ENCODE data around the gene ENAH.
"Not testable (repeated sequence)": the region's sequence is repeated elsewhere in the genome, so short reads cannot be mapped to it uniquely, and the experiment has no call there.

The ENAH gene

DNA sequence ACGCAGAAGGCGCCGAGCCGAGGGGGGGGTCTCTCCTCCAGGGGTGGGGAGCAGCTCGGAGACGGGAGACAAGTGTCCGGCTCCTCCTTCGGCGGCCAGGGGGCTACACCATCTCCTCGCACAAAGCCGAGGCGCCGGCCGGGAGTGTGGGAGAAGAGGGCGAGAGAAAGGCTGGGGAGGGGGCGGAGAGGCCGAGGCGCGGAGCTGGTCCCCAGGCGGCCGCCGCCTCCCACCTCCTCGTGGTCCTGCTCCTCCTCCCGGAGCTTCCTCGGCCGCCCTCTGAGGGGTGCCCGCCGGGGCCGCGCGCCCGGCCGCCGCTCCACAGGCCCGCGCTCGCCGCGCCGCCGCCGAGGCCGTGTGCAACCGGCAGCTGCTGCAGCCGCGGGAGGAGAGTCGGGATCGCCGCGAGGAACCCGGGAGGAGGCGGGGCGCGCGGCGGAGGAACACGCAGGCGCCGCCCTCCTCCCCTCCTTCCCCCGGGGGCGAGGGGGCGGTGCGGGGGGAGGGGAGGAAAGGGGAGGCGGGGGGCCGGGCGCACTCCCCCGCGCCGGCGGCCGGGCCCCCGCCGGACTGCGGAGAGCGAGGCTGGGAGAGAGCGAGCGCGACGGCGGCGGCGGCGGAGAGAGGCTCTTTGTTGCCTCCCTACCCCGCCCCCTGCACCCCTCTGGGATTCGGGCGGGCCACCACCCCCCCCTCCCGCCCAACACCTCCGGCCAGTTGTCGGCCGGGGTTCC lies at the start of gene ENAH:
Gene ENAH (minus strand): TSS at position 395 of the 734 bp plus-strand sequence. CDS start 433 bp downstream, outside the sequence.
- TF ChIP-seq, protein P1, sequence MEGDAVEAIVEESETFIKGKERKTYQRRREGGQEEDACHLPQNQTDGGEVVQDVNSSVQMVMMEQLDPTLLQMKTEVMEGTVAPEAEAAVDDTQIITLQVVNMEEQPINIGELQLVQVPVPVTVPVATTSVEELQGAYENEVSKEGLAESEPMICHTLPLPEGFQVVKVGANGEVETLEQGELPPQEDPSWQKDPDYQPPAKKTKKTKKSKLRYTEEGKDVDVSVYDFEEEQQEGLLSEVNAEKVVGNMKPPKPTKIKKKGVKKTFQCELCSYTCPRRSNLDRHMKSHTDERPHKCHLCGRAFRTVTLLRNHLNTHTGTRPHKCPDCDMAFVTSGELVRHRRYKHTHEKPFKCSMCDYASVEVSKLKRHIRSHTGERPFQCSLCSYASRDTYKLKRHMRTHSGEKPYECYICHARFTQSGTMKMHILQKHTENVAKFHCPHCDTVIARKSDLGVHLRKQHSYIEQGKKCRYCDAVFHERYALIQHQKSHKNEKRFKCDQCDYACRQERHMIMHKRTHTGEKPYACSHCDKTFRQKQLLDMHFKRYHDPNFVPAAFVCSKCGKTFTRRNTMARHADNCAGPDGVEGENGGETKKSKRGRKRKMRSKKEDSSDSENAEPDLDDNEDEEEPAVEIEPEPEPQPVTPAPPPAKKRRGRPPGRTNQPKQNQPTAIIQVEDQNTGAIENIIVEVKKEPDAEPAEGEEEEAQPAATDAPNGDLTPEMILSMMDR (conservative IDR thresholded peaks at IDR 0.05; ENCODE audit: low read depth, low read length) = no peak
- H3K4me3 ChIP-seq (ENCODE audit: low read length) = peak within 1 kb of the TSS; percentile 82
- DNase-seq (ENCODE audit: low read depth) = no peak

DNA sequence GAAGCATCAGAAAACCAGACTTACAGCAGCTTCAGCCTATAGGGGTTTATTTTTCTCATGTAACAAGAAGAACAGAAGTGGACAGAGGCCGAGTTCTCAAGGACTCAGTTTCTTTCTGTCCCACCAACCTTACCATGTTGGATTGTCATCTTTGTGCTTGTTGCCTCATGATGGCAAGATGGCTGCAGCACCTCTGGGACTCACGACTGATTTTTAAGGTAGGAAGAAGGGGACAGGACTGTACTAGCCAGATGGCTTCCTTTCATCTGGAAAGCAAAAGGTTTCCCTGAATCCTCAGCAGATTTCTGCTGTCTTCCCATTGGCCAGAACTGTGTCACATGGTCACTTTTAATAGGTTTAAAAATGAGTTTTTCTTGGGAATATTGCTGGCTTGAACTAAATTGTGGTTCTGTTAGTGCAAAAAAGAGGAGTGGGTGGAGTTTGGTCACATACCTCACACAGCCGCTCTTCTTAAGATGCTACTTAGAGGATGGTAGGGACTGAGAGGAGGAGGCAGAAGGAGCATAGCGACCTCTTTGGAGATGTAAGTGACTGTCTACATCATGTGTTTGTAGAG lies 48.1 kb upstream of the ENAH start:
- H3K4me3 ChIP-seq (ENCODE audit: low read length) = no peak overlapping the region
- no peak for DNase-seq (ENCODE audit: low read depth)
- TF ChIP-seq, protein P1 (conservative IDR thresholded peaks at IDR 0.05; ENCODE audit: low read depth, low read length) = no peak

DNA sequence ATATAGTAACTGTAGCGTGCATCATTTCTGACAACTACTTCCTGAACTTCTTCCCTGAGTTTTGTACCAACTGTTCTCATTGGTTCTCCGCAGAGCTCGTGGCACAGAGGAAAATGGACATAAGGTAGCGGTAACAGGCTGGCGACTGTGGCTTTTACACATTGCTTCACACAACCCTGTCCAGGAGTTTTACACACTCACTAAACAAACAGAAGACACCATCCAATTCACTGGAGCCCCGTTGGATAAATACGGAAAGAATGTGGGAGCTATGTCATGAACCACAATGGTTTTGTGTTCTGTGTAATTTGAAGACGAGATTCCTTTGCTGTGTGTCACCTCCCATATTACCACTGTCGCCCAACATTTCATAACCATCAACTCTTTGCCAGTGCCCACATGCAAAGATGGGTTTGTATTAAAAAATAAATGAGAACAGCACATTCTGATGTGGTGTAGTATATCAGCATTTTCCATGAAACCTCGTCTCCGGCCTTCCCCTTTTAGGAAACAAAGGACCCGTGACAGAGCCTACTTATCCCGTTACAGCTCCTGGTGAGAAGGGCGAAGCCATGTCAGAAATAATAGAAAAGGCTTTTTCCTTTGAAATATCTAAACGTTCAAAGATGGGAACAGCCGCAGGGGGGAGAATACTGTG lies 47.4 kb upstream of the ENAH start:
- TF ChIP-seq, protein P1 (conservative IDR thresholded peaks at IDR 0.05; ENCODE audit: low read depth, low read length) = no peak
- DNase-seq (ENCODE audit: low read depth) = peak; percentile 91
- H3K4me3 ChIP-seq (ENCODE audit: low read length) = peak overlapping the region; percentile 5

DNA sequence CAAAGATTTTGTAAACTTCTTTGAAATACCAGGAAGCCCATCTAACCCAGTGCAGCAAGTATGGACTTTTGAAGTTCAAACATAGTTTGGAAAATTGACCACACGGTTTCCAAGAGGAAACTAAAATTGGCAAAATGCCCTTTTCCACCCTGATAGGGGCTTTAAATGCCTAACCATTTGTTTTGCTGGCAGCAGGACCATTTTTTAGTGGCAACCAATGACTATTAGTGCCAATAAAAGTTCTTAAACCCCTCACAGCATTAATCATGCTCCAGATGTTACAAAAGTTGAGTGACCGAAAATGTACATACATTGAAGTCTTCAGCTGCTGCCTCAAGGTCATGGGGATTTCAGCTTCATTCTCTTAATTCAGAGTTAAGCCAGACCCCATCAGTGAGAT lies 46.4 kb upstream of the ENAH start:
- no peak for DNase-seq (ENCODE audit: low read depth)

DNA sequence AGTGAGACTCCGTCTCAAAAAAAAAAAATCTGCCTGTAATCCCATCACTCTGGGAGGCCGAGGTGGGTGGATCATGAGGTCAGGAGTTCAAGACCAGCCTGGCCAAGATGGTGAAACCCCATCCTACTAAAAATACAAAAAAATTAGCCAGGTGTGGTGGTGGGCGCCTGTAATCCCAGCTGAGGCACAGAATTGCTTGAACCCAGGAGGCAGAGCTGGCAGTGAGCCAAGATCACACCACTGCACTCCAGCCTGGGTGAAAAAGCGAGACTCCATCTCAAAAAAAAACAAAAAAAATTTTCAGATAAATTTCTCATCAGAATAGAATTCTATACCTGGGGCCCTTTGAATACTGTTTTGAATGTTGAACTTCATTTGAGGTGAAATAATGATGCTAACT lies 45.3 kb upstream of the ENAH start:
- H3K4me3 ChIP-seq (ENCODE audit: low read length); DNase-seq (ENCODE audit: low read depth): not testable (repeated sequence)

More for the DNA sequence above, 46.4 kb upstream of the ENAH start:
- H3K4me3 ChIP-seq (ENCODE audit: low read length) = no peak overlapping the region
- TF ChIP-seq, protein P1 (conservative IDR thresholded peaks at IDR 0.05; ENCODE audit: low read depth, low read length) = no peak

DNA sequence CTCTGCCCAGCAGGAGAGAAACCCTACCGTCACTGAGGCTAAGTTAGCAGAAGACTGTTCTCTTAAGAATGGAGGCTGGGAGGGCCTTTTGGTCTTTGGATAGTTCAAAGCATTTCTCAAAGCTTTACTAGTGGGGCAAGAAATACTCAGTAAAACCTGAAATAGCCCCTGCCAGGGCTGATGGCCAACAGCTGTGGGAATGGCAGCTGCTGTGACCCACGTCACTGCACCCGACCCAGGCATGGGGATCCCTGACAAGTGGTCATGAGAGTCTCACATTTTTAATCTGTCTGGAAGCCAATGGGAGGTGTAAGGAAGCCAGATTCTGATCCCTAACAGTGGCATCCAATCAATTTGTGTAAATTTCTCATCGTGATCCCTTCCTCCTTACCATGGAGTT lies 44.5 kb upstream of the ENAH start:
- TF ChIP-seq, protein P1 (conservative IDR thresholded peaks at IDR 0.05; ENCODE audit: low read depth, low read length) = no peak
- no peak overlapping the region for H3K4me3 ChIP-seq (ENCODE audit: low read length)
- no peak for DNase-seq (ENCODE audit: low read depth)

DNA sequence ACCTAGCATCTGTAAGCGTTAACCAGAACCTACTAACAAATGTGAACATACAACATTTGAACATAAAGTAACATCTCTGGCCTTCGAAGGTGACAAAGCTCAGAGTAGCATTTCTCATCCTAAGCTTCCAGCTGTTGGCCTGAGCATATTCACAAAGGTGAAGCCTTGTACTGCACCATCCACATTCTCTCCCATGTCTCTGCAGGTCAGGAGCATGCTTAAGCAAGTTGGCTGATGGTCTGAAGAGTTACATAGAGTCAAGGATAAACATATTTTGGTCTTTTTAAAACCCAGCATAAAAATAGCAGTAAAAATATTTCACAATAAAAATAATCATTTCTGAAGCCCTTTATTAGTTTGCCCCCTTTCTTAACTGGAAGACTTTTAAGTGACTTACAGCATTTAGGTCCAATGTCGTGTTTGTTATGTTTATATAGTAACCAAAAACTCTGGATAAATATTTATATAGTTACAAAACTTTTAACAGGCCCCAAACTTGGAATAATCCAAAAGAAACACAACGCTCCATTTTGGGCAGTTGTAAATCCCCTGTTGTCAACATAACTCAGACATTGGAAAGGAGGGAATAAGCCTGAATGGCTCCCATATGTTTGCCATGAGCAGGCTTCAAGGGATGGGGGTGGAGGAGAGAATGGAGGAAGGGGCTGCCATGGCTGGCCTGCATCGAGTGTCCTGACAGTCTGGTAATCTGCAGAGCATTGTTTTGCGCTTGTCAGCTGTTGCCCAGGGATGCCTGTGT lies 42.8 kb upstream of the ENAH start:
- no peak overlapping the region for H3K4me3 ChIP-seq (ENCODE audit: low read length)
- TF ChIP-seq, protein P1 (conservative IDR thresholded peaks at IDR 0.05; ENCODE audit: low read depth, low read length) = no peak
- DNase-seq (ENCODE audit: low read depth) = no peak
